Astrocyte of the hippocampus (primary cell): ENCODE measurements around the gene FAIM2.
A peak's percentile ranks its signal among the peaks of the same experiment; 100 is the strongest.
"Not testable (repeated sequence)": the region's sequence is repeated elsewhere in the genome, so short reads cannot be mapped to it uniquely, and the experiment has no call there.

Experiments used
- DNase-seq: peaks from one replicate; pipeline ENCODE4 v3.0.0; 2011; ENCODE audit warnings: low read depth, low spot score

The FAIM2 gene

DNA sequence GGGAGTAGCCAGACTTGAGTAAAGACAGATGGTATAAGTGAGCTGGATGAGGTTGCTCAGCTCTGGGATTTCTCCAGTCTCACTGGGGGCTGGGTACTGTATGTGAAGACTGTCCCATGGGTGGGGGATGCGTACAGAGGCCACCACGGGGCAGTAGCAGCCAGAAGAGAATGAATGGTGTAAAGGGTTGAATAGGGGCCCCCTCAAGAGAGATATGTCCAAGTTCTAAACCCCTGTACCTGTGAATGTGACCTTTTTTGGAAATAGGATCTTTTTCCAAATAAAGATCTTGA is 39.0 kb downstream of the FAIM2 start:
- DNase-seq: no peak

DNA sequence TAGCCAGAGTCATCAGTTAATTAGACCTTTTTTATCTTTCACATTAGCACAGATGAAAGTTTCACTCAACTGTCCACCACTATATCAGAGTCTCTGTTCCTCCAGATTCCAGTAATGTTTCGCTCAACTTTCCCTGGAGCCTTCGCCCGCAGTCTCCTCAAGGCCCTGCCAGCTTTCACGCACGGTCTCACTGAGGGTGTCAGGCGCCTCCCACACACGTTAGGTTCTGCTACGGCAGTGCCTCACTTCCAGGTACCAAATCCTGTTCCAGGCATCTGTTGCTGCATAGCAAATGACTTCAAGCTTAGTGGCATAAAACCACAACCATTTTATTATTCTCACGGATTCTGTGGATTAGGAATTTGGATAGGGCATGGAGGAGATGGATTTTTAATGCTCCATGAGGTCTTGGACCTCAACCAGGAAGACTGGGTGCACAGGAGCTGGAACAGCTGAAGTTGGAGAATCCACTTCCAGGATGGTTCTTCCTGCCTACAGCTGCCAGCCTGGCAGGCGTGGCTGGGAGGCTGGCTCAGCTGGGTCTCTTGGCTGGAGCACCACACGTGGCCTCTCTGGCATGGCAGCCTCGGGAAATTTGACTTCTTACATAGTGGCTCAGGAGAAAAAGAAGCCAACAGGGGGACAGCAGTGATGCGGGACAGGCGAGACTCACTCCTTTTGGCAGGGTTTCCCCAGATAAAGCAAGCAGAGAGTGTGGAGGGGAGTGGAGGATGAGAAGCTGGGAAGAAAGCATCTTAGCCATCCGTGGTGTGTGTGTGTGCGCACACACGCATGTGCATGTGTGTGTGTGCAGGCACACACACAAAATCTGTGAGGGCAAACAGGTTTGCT is 39.5 kb downstream of the FAIM2 start:
- no peak for DNase-seq

DNA sequence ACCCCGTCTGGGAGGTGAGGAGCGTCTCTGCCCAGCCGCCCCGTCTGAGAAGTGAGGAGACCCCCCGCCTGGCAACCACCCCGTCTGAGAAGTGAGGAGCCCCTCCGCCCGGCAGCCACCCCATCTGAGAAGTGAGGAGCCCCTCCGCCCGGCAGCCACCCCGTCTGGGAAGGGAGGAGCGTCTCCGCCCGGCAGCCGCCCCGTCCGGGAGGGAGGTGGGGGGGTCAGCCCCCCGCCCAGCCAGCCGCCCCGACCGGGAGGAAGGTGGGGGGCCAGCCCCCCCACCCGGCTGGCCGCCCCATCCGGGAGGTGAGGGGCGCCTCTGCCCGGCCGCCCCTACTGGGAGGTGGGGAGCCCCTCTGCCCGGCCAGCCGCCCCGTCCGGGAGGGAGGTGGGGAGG is 42.8 kb downstream of the FAIM2 start:
- not testable (repeated sequence) for DNase-seq

DNA sequence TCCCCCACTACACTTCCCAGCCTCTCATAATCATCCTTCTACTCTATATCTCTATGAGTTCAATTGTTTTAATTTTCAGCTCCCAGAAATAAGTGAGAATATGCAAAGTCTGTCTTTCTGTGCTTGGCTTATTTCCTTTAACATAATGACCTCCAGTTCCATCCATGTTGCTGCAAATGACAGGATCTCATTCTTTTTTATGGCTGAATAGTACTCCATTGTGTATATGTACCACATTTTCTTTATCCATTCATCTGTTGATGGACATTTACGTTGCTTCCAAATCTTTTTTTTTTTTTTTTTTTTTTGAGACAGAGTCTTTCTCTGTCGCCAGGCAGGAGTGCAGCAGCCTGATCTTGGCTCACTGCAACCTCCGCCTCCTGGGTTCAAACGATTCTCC is 47.8 kb downstream of the FAIM2 start:
- not testable (repeated sequence) for DNase-seq

DNA sequence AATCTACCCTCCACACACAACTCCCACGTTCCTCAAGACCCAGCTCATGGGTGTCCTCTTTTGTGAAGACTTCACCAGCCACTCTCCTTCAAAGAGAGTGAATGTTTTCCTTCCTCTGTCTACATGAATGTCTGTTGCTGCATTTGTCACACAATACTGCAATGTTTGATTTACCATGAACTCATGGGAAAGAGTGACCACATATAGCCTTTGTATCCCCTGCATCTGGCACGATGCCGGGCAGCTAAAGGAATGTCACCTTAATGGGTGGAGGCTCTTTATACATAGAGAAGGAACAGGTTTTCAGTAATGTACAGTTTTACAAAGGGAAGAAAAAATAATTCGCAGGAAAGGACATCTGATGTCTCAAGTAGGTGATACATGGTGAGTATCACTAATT is 48.7 kb downstream of the FAIM2 start:
- no peak for DNase-seq

DNA sequence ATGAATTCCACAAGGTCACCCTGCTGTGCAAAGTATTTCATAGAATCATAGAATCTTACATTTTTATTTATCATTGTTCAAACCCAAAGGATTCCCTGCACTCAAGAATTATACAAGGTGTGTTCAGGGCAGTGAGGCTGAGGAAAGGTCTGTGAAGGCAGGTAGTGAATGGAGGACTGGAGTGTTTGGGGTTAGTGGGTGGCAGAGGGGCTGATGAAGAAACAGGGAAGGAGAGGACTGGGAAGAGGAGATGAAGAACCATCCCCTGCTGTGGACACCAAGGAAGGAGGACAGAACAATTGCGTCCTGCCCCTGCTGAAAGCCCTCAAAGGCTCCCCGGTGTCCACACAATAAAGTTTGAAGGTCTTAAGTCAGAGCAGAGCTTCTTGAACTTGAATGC is 50.0 kb downstream of the FAIM2 start:
- DNase-seq: no peak

DNA sequence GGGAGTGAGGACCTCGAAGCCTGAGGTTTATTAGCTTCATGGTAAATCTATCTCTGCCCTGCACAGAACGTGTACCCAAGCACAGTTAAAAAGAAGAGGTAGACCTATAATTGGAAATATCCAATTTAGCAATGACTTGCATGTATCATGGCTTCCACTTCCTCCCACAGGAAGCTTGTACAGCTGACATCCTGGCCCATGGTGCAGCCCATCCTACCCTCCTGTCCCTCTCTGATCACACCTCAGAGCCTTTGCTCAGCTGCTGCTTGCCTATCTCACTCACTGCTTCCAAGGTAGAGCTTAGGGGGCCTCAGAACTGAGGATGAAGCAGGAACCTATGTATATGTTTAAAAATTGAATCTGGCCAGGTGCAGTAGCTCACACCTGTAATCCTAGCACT is 56.5 kb downstream of the FAIM2 start:
- DNase-seq: no peak

DNA sequence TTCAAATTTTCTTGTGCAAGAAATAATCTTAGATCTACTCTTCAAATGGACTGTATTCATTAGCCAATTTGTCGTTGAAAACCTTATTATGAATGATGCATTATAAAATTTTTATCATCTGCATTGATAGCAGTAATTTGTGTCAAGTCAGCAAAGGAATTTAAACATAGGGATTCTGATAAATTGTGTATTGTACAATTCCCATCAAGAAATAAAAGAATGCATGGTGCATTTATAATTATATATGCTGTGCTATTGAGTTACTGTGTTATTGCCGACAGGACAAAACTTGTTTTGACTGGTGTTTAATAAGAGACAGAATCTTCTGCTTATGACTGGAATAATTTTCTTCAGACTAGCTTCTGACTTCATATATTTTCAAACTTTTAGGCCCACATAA is 57.7 kb downstream of the FAIM2 start:
- no peak for DNase-seq

DNA sequence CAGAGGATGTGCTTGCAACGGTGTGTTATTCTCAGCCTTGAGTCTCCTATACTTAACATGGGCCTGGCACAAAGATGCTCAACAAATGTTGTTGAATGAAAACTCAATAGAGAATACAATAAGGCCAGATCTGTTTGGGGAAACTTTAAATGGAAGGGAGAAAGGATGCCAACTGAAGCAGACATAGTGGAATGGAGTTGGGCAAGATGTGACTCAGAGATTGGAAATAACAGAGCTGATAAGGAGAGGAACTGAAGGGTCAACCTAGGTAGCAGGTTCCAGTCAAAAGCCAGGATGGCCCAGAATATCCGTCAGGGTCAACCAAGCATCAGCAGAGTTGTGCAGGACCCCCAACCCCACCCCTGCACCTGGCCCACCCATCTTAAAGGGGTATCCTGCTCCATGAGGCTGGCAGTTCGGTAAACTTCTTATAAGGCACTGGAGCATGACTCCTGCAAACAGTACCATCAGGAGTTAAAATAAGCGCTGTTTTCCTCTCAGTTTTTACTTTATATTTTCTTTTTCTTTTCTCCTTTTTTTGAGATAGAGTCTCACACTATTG is 59.7 kb downstream of the FAIM2 start:
- DNase-seq: no peak

DNA sequence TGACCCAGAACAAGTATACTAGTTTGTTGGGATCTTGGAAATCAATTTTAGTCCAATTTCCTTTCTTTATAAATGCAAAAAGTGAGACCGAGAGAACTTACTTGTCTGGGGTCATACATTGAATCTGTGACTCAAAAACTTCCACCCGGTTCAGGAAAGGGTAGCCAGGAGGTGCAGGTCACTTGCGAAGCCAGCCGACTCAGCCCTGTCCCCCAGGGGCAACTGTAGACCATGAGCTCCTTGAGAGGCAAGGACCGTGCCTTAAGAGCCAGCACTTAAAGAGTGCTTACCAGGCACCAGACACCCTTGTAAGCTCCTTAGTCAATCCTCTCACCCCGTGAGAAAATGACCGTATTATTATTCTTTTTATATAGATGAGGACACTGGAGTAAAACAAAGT is 60.3 kb downstream of the FAIM2 start:
- no peak for DNase-seq

DNA sequence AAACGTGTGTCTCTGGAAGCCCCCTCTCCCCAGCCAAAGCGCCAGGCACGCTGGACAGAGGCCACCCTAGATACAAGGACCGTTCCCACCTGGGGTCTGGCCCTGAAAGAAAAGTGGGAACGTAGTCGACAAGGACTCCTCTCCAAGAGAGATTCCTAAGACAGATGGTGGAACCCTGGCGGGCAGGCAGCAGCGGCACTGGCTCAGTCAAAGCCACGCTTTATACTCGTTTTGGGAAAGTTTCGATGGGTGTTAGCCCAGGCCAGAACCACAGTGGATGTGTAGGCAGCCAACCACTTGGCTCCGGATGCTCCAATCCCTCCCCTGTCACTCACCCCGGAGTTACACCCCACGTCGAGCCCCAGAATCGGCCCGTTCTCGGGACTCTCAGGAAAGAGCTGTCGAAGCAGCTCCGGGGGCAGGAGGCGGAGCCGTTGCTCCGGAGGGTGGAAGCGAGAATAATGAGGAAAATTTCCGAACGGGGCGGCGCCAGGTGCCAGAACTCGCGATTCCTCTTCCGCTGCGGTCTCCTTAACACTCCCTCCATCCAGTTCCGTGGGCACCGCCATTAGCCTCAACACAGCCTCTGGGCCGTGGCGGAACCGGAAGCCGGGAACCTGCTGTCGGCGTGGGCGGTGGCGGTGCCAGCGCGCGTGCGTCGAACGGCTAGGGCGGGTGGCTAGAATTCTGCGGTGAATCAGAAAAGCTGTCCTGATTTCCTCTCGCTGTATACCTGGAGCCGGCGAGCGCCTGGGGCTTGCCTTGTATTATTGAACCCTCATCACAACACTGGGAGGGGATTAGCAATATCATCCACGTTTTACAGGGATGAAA is 61.0 kb downstream of the FAIM2 start, which contains the start of gene BCDIN3D:
BCDIN3D (minus strand) TSS at position 588 of the 834 bp plus-strand sequence; CDS start at position 569, 19 bp downstream.
- DNase-seq: peak; percentile 97

DNA sequence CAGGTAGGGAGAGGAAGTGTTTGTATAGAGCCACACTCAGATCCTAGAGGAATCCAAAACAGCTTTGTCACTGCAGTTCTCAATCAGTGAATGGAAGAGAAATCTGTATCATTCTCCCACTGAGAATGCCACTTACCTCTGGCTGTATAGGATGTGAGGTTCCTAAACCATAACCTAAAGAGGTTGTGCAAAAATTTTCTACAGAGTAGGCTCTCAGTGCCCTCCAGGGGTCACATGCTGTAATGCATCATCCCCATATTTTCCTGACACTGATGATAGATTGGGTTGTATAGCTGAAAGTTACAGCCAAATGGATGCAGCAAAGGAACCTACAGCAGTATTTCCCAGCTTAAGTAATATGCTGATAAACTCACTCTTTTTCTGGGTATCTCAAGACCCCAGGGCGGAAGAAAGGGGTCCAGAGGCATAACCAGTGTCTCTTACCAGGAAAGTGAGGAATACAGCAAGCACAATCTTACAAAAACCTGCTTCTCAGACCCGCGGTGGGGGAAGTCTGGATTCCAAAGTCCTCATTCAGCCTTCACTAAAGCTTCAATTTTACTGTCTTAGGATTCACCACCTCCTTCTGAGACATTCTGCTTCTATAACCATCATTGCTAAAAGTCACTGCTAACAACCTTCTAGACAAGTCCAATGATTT is 64.6 kb downstream of the FAIM2 start:
- DNase-seq: peak; percentile 52

DNA sequence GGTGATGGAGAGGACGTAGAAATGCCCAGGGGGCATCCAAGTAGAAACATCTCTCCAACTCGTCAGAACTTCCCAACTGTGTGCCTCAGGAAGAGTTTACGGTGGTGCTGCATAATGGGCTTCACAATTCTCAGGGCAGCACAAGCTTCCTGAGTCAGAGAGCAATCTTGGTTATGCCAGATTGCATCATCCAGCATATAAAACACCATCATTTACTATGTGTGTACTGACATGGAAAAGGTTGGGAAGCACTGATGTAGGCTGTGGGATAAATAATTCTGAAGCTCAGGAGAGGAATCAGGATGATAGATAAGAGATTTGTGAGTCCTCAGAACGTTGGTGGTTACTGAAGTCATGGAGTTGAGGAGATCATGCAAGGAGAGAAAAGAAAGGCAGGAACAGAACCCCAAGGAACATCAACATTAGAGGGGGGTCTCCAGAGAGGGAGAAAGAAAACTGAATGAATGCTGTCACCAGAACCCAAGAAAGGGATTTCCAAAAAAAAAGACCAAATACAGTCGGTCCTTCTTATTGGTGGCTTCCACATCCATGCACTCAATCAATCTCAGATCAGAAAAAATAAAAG is 70.8 kb downstream of the FAIM2 start:
- DNase-seq: peak; percentile 26

DNA sequence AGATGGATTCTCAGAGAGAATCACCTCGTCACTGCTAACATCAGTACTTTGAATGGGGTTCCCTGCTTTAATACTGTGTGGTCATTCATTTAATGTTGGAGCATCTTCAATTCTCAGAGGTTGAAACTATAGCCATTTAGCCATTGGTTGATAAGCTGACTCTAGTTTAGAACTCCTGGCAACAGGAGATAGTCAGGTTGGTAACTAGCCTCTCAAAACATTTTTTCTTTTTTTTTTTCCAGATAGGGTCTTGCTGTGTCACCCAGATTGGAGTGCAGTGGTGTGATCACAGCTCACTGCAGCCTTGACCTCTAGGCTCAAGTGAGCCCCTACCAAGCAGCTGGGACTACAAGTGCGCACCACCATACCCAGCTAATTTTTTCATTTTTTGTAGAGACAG is 72.0 kb downstream of the FAIM2 start:
- no peak for DNase-seq

DNA sequence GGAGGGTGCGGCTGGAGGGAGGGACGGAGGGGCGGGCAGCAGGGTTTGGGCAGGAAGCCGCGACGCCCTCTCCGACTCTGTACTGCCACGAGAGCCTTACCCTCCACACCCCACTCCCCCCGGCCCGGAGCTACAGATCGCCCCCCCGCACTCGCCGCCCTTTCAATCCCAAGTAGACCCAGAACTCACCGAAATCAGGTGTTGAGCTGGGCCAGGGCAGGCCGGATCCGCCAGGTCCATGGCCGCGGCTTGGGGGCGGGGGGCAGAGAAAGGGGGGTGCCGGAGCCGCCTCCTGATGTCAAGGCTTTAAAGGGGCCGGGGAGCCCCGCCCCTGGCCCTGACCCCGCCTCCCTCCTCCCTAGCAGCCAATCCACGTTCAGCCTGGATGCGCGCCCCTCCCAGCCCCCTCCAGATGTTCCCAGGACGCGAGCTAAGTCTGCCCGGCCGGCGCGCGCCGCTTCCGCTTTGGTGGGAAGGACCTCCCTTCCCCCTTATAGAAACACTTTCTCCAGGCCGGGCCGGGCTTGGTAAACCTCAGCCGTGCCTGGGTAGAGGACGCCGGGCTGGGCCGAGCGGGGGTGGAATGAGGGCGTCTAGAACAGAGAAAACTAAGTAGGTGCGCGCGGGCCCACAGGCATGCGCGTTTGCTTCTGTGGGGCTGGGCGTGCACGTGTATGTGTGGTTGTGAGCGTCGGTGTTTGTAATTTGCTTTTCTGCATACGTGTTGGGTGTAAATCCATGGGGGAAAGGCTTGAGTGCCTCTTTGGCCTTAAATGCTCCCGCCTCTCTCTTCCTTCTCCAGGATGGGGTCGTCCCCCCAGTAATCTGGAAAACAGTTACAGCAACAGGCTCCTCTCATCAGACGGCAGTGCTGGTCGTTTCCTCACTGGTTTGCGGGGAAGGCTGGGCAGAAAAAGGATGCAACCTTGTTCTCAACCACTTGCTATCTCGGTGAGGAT is 75.3 kb downstream of the FAIM2 start, which contains the start of gene NCKAP5L:
NCKAP5L (minus strand) TSS at position 281 of the 959 bp plus-strand sequence. CDS start 24,369 bp downstream, outside the sequence.
- DNase-seq: peak; percentile 98

DNA sequence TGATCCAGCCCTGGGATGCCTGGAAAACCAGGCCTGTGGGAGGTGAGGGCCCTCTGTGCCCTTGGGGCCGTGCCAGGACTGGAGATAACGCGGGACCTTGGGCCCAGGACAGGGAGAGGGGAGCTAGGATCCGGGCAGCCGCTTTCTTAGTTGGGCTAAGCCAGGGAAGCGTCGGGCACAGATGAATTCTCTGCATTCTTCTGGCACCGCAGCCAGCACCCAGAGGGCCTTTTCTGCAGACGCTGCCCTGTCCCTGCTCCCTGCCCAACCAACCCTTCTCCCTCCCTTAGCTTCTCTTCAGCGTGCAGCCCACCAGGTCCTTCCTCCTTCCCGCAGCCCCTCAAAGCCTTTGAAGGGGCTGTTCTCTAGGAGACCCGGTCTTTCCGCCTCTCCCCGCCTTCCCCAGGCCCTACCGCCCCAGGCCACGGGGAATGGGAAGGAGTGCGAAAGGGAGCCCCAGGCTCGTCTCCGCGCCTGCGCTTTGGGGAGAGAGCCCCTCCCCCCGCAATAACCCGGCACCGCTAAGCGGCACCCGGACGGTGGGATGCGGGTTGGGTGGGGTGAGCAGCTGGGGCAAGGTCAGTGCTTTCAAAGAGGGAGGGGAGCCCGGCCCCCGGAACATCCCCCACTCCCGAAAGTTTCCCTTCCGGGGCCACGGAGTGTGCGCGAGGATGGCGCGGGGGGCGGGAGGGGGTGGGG is 76.2 kb downstream of the FAIM2 start:
- peak; percentile 88 for DNase-seq

DNA sequence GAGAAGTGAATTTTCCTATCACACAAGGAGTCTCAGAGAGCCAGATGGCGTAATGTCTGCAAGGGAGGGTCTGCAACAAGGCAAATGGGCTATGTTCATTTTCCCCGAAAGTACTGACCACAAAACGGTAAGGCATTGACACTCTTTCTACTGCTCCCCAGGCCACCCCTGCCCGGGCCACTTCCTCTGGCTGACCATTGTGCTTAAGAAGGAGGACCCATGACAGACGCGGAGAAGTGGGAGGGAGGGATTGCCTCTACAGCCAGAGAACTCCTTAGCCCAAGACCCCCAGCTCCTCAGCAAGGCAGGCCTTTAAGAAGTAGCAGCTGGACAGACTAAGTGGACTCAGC is 76.7 kb downstream of the FAIM2 start:
- no peak for DNase-seq

DNA sequence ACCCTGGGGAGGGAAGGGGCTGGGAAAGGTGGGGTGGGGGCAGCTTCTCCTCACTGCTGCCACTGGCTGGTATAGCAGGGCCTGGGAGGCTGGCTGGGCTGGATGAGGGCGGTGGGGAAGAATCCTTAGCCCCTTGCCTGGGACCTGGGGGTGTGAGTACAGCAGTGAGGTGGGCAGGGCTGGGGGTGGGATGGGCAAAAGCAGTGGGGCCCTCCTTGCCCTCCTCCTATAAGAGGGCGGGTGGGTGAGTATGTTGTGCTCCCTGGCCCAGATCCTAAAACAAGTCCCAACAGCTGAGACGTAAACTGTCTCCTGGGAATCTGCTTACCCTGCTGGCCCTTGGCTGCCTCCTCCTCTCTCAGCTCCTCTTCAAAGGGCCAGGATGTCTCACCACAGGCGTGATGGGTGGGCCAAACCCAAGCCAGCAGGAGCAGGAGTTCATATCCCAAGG is 77.7 kb downstream of the FAIM2 start:
- DNase-seq: peak; percentile 20

DNA sequence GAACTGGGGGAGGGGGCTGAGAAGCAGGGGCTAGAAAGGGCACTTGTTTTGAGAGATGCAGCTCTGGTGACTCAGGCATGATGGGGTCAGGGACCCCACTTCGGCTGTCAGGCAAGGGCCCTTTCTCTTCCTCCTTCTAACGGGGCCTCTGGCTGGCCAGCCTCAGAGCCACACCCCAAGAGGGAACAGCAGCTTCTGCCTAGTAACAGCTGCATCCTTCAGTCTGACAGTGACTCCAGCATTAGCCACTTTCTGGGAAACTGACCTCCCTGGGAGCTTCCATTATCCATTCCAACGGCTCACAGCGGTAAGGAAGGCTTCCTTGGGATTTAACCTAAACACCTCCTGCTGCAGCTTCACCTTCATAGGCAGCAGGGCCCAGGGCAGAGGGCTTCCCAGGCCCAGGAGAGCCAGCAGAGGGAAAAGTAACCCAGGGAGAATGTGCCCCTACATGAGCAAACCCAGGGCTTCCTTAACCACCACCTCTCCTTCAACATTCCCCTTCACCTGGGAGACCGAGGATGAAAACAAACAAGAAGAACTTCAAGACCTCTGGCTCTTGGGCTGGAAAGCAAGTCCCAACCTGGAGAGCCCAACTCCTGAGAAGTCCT is 78.2 kb downstream of the FAIM2 start:
- DNase-seq: peak; percentile 44
